ENCODE data around the gene CAMK2B. TPM values are rescaled to one million over a fixed set of nuclear protein-coding genes. Genes with fewer than 3 reads are reported as not detected.
A peak's percentile ranks its signal among the peaks of the same experiment; 100 is the strongest.

CAMK2B gene
- total RNA-seq, 1 donor from 2014 or later: 0.17 TPM

- Histone ChIP-seq H3K27me3 (no peaks in the 10 kb centered on the region), H3K36me3 (no peaks in the 10 kb centered on the region), H3K4me3 (no peak overlapping the region), H3K4me1 (no peaks in the 10 kb centered on the region), H3K9me3 (no peaks in the 10 kb centered on the region), H3K27ac (no peak overlapping the region)
- DNase-seq (peak; percentile 52), ATAC-seq (no peak)
- no peak for TF ChIP-seq CTCF (IDR thresholded peaks at IDR 0.05)
- intact Hi-C loops (cut with DNase I): no loop called here
Observed at GRCh38 chr7:44276571-44277221, 48.7 kb downstream of the CAMK2B start.

- DNase-seq: peak; percentile 48
- no peak for ATAC-seq
- intact Hi-C loops (cut with DNase I): no loop called here
- H3K27me3 ChIP-seq: no peaks in the 10 kb centered on the region
- no peak for TF ChIP-seq CTCF (IDR thresholded peaks at IDR 0.05)
- no peaks in the 10 kb centered on the region for H3K36me3 ChIP-seq
- no peaks in the 10 kb centered on the region for H3K9me3 ChIP-seq
- H3K4me1 ChIP-seq: no peaks in the 10 kb centered on the region
- no peak overlapping the region for H3K27ac ChIP-seq
- no peak overlapping the region for H3K4me3 ChIP-seq
Observed at GRCh38 chr7:44275957-44276570, 49.3 kb downstream of the CAMK2B start.

GRCh38 chr7:44275146-44275545 is 50.2 kb downstream of the CAMK2B start:
- no peak for TF ChIP-seq CTCF (IDR thresholded peaks at IDR 0.05)
- H3K27ac ChIP-seq: no peak overlapping the region
- H3K27me3 ChIP-seq: no peaks in the 10 kb centered on the region
- ATAC-seq: no peak
- intact Hi-C loops (cut with DNase I): no loop called here
- no peak overlapping the region for H3K4me3 ChIP-seq
- DNase-seq: peak; percentile 35
- H3K36me3 ChIP-seq: no peaks in the 10 kb centered on the region
- no peaks in the 10 kb centered on the region for H3K9me3 ChIP-seq
- H3K4me1 ChIP-seq: no peaks in the 10 kb centered on the region

- TF ChIP-seq CTCF (IDR thresholded peaks at IDR 0.05): no peak
- intact Hi-C loops (cut with DNase I): no loop called here
- H3K4me1 ChIP-seq: no peaks in the 10 kb centered on the region
- DNase-seq (peak; percentile 55), ATAC-seq (no peak)
- H3K27ac ChIP-seq: no peak overlapping the region
- H3K36me3 ChIP-seq: no peaks in the 10 kb centered on the region
- no peak overlapping the region for H3K4me3 ChIP-seq
- no peaks in the 10 kb centered on the region for H3K9me3 ChIP-seq
- H3K27me3 ChIP-seq: no peaks in the 10 kb centered on the region
Observed at GRCh38 chr7:44274623-44274975, 50.8 kb downstream of the CAMK2B start.

- H3K4me1 ChIP-seq: no peaks in the 10 kb centered on the region
- H3K27ac ChIP-seq: no peak overlapping the region
- no peak for TF ChIP-seq CTCF (IDR thresholded peaks at IDR 0.05)
- DNase-seq (peak; percentile 48), ATAC-seq (no peak)
- no peaks in the 10 kb centered on the region for H3K27me3 ChIP-seq
- H3K36me3 ChIP-seq: no peaks in the 10 kb centered on the region
- H3K9me3 ChIP-seq: no peaks in the 10 kb centered on the region
- no peak overlapping the region for H3K4me3 ChIP-seq
- intact Hi-C loops (cut with DNase I): no loop called here
Observed at GRCh38 chr7:44273681-44274622, 51.4 kb downstream of the CAMK2B start.
